ENCODE data around the gene SULT4A1. TPM values are rescaled to one million over a fixed set of nuclear protein-coding genes. Genes with fewer than 3 reads are reported as not detected.

SULT4A1 gene
- total and polyA plus RNA-seq, 2 experiments from 2014 or later: 1.1 to 2.8 TPM

GRCh38 chr22:43886231-43886630 is 23.9 kb upstream of the SULT4A1 start:
- Histone ChIP-seq H3K79me2 (no peaks in the 10 kb centered on the region), H2AFZ (no peak overlapping the region), H3K27ac (no peak overlapping the region), H3K27me3 (peaks cover 25% of the 10 kb centered on the region), H3K36me3 (replicated peaks; ENCODE audit: insufficient read depth, low read depth) (no peaks in the 10 kb centered on the region), H4K20me1 (ENCODE audit: insufficient read depth, poor library complexity, severe bottlenecking) (no peaks in the 10 kb centered on the region), H3K4me2 (no peak overlapping the region), H3K4me1 (ENCODE audit: insufficient read depth) (no peaks in the 10 kb centered on the region), H3K9me2 (replicated peaks; ENCODE audit: insufficient read depth) (no peaks in the 10 kb centered on the region), H3K4me3 (no peak overlapping the region), H3K9me3 (ENCODE audit: low read depth) (no peaks in the 10 kb centered on the region)
- no peak for TF ChIP-seq CTCF (IDR thresholded peaks at IDR 0.05; ENCODE audit: poor library complexity)
- no peak for TF ChIP-seq EZH2 (IDR thresholded peaks at IDR 0.05; ENCODE audit: borderline replicate concordance)
- TF ChIP-seq EZH2phosphoT487 (IDR thresholded peaks at IDR 0.05; ENCODE audit: low read depth, severe bottlenecking, unreplicated experiment): no peak
- WGBS (ENCODE audit: low lambda C conversion rate, missing lambda C conversion rate): 71% methylated on average over 8 of the region's 8 CpGs
- no peak for DNase-seq (ENCODE audit: low spot score)

- Histone ChIP-seq H3K4me3 (no peak overlapping the region), H3K4me2 (no peak overlapping the region), H3K27ac (no peak overlapping the region), H3K9me3 (ENCODE audit: low read depth) (no peaks in the 10 kb centered on the region), H3K27me3 (peaks cover 20% of the 10 kb centered on the region), H3K36me3 (replicated peaks; ENCODE audit: insufficient read depth, low read depth) (no peaks in the 10 kb centered on the region), H3K79me2 (no peaks in the 10 kb centered on the region), H3K9me2 (replicated peaks; ENCODE audit: insufficient read depth) (no peaks in the 10 kb centered on the region), H2AFZ (no peak overlapping the region), H3K4me1 (ENCODE audit: insufficient read depth) (no peaks in the 10 kb centered on the region), H4K20me1 (ENCODE audit: insufficient read depth, poor library complexity, severe bottlenecking) (no peaks in the 10 kb centered on the region)
- 95% methylated on average over 6 of the region's 6 CpGs for WGBS (ENCODE audit: low lambda C conversion rate, missing lambda C conversion rate)
- DNase-seq (ENCODE audit: low spot score): no peak
- no peak for TF ChIP-seq CTCF (IDR thresholded peaks at IDR 0.05; ENCODE audit: poor library complexity)
- TF ChIP-seq EZH2phosphoT487 (IDR thresholded peaks at IDR 0.05; ENCODE audit: low read depth, severe bottlenecking, unreplicated experiment): no peak
- TF ChIP-seq EZH2 (IDR thresholded peaks at IDR 0.05; ENCODE audit: borderline replicate concordance): no peak
Observed at GRCh38 chr22:43885786-43886185, 23.5 kb upstream of the SULT4A1 start.

- H3K4me2 ChIP-seq: no peak overlapping the region
- no peak for DNase-seq (ENCODE audit: low spot score)
- H3K4me1 ChIP-seq (ENCODE audit: insufficient read depth): no peaks in the 10 kb centered on the region
- H3K27ac ChIP-seq: no peak overlapping the region
- no peak for TF ChIP-seq CTCF (IDR thresholded peaks at IDR 0.05; ENCODE audit: poor library complexity)
- no peak for TF ChIP-seq EZH2phosphoT487 (IDR thresholded peaks at IDR 0.05; ENCODE audit: low read depth, severe bottlenecking, unreplicated experiment)
- no peak for TF ChIP-seq EZH2 (IDR thresholded peaks at IDR 0.05; ENCODE audit: borderline replicate concordance)
- WGBS (ENCODE audit: low lambda C conversion rate, missing lambda C conversion rate): 96% methylated on average over 4 of the region's 7 CpGs
- no peaks in the 10 kb centered on the region for H4K20me1 ChIP-seq (ENCODE audit: insufficient read depth, poor library complexity, severe bottlenecking)
- no peaks in the 10 kb centered on the region for H3K9me3 ChIP-seq (ENCODE audit: low read depth)
- no peak overlapping the region for H3K4me3 ChIP-seq
- no peaks in the 10 kb centered on the region for H3K79me2 ChIP-seq
- H3K27me3 ChIP-seq: peaks cover 15% of the 10 kb centered on the region
- no peak overlapping the region for H2AFZ ChIP-seq
- no peaks in the 10 kb centered on the region for H3K36me3 ChIP-seq (replicated peaks; ENCODE audit: insufficient read depth, low read depth)
- no peaks in the 10 kb centered on the region for H3K9me2 ChIP-seq (replicated peaks; ENCODE audit: insufficient read depth)
Observed at GRCh38 chr22:43885319-43885671, 23.0 kb upstream of the SULT4A1 start.

Measured in hepatocyte (in vitro differentiated cells).